ENCODE measurements around the gene LZIC.

- TF ChIP-seq, protein P1, sequence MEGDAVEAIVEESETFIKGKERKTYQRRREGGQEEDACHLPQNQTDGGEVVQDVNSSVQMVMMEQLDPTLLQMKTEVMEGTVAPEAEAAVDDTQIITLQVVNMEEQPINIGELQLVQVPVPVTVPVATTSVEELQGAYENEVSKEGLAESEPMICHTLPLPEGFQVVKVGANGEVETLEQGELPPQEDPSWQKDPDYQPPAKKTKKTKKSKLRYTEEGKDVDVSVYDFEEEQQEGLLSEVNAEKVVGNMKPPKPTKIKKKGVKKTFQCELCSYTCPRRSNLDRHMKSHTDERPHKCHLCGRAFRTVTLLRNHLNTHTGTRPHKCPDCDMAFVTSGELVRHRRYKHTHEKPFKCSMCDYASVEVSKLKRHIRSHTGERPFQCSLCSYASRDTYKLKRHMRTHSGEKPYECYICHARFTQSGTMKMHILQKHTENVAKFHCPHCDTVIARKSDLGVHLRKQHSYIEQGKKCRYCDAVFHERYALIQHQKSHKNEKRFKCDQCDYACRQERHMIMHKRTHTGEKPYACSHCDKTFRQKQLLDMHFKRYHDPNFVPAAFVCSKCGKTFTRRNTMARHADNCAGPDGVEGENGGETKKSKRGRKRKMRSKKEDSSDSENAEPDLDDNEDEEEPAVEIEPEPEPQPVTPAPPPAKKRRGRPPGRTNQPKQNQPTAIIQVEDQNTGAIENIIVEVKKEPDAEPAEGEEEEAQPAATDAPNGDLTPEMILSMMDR (IDR thresholded peaks at IDR 0.05): no peak
- no peak for TF ChIP-seq EP300 (IDR thresholded peaks at IDR 0.05)
These were observed 58.4 kb downstream of the LZIC start for GRCh38 chr1:9884805-9885204.
